CMK (cell line): ENCODE results near the gene KRT2.

Experiments
- DNase-seq: peaks from one replicate; pipeline ENCODE4 v3.0.0-alpha.2; 2010; ENCODE audit warnings: low read depth

The KRT2 gene

GRCh38 chr12:52637299-52637698 lies 14.7 kb downstream of the KRT2 start:
- no peak for DNase-seq

- no peak for DNase-seq
Observed at GRCh38 chr12:52636592-52637258, 15.3 kb downstream of the KRT2 start.

DNA sequence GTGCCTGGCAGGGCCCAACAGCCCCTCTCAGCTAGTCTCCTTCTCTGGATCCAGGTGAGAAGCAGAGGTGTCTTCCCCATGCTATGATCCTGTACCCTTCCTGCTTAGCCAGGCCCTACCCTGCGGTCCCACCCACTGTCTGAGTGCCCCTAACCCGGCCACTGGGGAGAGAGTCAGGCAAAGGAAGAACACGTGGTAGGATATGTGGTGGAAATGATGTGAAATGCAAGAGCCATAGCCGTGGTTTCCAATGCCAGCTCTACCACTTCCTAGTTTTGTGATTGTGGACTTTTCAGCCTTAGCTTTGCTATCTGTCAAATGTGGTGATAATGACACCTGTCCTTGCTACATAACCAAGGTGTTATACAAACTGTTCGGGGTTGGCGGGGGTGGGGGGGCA lies 15.8 kb downstream of the KRT2 start:
- DNase-seq: no peak

DNA sequence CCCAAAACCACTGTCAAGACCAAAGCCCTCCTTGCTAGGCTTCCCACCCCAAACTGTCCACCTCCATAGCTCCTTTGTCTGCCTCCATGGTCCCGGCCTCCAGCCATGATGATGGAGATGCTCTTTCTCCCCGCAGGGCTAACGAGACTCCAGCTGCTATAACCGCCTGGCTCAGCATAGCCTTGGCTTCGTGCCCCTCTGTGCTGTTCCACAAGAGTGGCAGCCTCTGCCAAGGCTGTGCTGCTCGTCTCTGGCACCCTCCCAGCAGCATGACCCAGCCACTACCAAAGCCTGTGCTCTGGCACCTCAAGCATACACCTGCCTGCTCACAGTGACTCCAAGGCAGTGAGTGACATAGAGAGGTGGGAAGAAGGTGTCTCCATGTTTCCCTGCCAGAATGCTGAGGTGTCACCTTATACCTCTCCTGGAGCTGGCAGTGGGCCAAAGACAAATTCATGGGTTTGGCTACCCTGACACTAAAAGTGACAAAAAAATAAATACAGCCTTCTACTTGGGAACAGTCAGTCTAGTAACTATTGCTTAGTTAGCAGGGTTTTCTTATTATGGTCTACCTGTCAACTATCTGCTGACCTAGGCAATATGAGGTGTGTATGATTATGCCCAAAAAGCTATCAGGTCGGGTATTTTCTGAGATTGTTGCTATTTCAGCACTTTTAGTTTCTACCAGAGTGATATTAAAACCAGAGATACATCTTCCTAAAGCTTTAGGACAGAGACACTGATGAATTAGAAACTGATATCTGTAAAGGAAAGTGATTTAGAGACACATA lies 17.6 kb downstream of the KRT2 start:
- DNase-seq: no peak

GRCh38 chr12:52633383-52633782 lies 18.6 kb downstream of the KRT2 start:
- peak; percentile 51 for DNase-seq

DNA sequence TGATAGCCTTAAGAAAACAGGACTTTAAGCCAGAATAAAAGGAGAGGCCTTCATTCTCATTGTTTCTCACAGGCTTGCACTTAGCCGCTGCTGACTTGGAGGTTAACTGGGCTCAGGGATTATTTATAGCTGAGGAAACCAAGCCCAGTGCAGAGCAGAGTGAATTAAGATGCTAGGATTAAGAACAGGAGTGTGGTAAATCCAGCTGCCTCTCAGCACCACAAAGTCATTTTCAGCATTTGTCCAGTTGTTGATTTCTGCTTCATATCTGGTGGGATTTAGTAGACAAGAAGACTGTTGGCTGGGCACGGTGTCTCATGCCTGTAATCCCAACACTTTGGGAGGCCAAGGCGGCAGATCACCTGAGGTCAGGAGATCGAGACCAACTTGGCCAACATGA lies 19.4 kb downstream of the KRT2 start:
- no peak for DNase-seq

- DNase-seq: no peak
Observed at GRCh38 chr12:52631676-52632459, 20.1 kb downstream of the KRT2 start.

DNA sequence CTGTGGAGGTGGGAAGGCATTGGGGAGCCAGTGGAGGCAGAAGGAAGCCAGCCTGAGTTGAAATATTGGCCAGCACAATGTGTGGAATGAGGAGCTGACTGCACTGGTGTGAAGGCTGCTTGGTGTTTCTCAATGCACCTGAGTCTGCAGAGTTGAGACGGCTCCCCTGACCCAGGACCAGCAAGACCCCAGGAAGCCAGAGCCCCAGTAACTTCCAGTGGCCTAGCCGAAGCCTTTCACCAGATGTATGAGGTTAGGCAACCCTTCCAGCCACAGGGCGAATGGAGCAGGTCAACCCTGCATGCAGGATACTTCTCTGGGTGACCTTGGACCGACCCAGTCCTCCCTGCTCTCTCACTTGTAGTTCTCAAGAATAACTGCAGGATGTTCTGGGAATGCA lies 20.7 kb downstream of the KRT2 start:
- DNase-seq: no peak

DNA sequence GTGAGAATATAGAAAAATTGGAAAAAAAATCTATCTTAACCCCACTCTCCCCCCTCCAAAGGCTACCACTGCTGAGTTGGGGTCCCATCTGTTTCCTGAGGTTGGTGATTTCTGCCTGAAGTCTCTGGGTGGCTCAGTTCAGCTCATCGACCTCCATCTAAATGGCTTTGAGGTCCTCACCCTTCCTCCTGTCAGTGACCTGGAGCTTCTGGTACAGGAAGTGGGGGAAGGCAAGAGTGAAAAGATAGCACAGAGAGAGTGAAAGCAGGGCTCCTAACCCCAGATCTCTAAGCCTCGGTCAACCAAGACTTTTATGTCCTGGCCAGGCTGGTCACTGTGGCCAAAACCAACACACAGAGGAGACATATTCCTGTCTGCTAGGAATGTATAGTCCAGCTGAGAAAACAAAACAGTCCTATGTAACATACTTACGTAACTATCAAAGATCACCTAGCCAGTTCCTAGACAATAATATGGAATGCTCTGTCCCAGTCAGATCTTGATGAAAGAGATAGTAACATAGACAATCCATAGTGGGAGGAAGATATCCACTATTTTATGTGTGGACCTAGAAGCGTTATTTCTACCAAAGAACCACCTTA lies 21.3 kb downstream of the KRT2 start:
- DNase-seq: peak; percentile 55

DNA sequence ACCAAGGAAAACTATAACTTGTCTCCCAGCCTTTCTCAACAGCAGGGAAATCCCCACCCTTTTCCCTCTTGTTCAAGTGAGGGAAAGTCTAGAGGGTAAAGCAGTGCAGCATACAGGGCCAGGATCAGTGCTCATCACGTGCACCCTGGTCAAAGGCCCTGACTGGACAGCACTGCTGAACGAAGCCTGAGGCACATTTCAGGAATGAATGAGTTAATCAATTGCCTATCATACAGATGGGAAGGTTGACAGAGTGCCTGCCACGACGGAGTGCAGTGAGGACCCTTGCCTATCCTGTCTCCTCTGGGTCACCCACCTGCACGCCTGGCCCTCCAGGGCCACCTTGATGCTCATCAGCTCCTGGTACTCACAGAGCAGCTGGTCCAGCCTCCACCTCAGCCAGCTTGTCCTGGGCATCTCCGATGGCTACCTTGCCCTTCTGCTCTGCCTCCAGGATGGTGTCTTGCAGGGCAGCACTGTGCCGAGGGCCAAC lies 22.0 kb downstream of the KRT2 start:
- no peak for DNase-seq

- DNase-seq: no peak
Observed at GRCh38 chr12:52629281-52630007, 22.6 kb downstream of the KRT2 start.

DNA sequence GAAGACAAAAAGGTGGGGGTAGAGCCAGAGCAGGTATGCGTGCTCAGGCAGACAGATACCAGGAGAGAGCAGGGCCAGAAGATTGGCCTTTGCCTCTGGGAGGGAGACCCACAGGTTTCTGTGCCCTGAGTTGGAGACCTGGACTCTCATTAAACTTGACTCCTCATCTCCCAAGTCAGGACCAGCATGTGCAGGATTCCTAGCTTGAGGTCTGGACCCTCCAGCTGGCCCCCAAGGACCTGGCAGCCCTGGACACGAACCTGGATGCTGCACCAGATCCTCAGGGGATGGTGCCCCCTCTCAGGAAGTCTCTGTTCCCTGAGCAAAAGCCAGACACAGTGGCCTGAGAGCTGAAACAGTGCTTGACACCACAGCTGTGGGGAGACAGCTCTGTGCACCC lies 23.2 kb downstream of the KRT2 start:
- no peak for DNase-seq

- no peak for DNase-seq
Observed at GRCh38 chr12:52628111-52628507, 23.9 kb downstream of the KRT2 start.

DNA sequence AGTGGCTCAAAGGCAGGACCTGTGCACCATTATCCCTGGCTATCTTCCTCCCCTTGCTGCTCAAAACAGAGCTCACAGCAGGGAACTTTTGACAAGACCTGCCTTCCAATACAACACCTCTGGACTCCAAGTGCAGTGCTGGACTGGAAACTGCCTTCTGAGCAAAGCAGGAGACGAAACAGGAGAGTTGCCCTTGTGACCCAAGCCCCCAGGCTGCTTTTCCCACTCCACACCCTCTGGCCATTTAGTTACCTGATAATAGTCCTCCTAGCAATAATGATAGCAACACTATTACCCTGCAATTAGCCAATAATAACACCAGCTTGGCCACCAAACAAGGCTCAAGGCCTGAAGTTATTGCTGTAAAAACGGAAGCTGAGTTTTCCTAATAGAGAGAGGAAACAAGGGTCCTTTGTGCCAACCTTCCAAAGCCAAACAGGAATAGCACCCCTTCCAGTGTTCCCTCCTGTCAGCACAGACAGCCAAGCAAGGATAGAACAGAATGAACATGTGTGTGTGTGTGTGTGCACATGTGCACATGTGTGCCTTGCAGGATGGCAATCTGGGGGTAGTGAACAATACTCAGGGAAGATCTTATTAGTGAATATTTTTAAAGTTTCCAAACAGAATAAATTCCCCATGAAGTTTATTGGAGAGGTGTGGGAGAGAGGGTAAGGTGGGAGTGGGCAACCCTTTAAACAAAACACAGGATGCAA lies 24.5 kb downstream of the KRT2 start:
- no peak for DNase-seq

GRCh38 chr12:52622349-52622748 lies 29.7 kb downstream of the KRT2 start:
- no peak for DNase-seq

DNA sequence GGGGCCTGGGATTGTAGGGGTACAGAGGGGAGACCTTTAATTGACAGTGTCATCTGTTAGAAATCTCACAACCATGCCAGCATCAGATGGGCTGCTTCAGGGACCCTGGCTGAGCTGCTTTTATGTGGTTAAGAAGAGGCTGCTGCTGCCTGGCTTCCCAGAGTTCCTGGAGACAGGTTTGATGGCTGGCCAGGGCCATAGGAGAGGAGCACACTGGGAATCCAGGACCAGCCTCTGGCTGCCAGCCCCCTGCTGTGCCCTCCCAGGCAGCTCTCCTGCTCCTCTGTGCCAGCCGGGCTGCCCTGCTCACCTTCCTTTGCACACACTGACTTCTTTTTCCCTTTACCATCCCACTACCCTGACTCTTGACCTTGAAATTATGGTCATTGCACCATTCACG lies 33.1 kb downstream of the KRT2 start:
- DNase-seq: no peak

DNA sequence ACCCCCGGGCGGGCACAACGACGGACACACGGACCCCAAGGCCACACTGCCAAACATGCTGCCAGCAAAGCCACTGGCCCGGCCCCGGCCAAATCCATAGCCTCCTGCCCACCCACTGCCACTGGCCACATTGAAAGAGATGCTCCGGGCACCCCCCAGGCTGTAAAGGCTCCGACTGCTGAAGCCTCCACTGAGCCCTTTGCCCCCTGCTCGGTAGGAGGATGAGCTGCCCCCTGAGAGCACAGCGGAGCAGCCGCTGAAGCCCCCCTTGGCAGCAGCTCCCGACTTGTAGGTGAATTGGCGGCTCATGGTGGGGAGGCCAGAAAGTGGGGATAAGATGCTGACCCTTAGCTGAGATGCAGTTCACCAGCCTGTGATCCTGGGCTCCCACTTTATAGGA lies 33.8 kb downstream of the KRT2 start, which contains the start of gene KRT73:
KRT73 (minus strand) TSS at position 344 of the 400 bp plus-strand sequence; CDS start at position 309, 35 bp downstream.
- no peak for DNase-seq

DNA sequence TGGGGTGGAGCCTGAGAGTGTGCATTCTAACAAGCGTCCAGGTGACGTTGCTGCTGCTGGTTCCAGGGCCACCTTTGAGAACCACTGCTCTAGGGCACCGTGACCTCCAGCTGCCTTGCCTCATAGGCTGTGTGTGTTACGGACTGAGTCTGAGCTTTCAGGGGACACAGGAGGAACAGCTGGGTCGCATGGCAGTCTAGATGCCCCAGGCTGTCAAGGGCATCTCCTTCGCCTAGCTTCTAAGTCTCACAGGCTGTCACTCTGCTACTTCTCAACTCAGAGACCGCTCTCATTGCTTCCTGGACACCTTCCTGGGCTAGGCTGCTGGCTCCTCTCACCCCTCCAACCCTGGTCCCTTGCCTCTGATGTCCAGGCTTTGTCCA lies 34.6 kb downstream of the KRT2 start:
- no peak for DNase-seq

DNA sequence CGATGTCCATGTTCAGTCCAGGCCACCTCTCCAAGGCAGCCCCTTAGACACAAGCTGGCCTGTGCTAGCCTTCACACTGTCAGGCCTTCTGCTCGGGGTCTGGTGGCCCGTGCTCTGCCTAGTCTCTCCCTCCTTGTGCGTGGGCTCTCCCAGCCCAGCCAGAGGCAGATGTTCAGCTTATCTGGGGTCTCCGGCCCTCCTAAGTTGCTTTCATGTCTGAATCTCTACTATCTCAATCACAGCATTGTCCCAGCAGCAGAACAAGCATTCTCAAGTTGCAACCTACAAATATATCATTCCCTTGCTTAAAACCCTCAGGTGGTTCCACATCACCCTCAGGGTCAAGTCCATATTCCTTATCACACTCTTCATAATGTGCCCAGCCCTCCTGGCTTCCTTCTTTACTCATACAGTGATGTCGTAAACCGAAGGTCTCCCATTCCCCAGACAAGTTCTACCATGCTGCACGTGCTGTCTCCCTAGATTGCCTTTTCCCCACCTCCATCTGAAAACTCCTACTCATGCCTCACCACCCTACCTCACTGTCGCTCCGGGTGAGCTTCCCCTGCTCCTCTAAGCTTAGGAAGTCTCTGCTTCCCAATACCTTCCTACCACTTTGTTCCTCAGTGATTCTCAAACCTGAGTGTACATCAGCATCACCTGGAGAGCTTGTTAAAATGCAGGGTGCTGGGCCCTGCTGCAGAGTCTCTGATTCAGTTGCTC lies 35.2 kb downstream of the KRT2 start:
- no peak for DNase-seq

GRCh38 chr12:52615912-52616311 lies 36.1 kb downstream of the KRT2 start:
- DNase-seq: no peak
